Pancreas (tissue), 10 donors: ENCODE data around the gene ASAP2. TPM values are rescaled to one million over a fixed set of nuclear protein-coding genes. Genes with fewer than 3 reads are reported as not detected.

Experiments used
- ATAC-seq, 4 donors: fragments of 200-7000 bp; cut with Tn5 transposase; one replicate each; pipeline versions ENCODE4 v1.8.0 to v1.9.1; 2020; ENCODE audit warnings: mild to moderate bottlenecking in 4 of 4, moderate library complexity in 4 of 4
- DNase-seq, 6 donors: peaks; one replicate each; pipeline ENCODE4 v3.0.0-alpha.2; 2020
- FAIRE-seq: peaks from 2 replicates; lab custom pipeline; 2012; peaks lifted over from hg19 to GRCh38; lab: Jason Lieb, UNC
- H3K27ac ChIP-seq, 4 donors: fragments of 200-600 bp; sonication (generic); 1 replicate in 3 of 4; 2 replicates in 1 of 4; pipeline versions ENCODE4 v1.5.0 to v1.8.0; 2020
- H3K27me3 ChIP-seq, 4 donors: fragments of 200-600 bp; one replicate each; pipeline ENCODE4 v1.8.0; 2021
- H3K36me3 ChIP-seq, 3 donors: fragments of 200-600 bp; sonication (generic) in 1 of 3; one replicate each; pipeline versions ENCODE4 v1.5.0 to v1.8.0; 2020 to 2021
- H3K4me1 ChIP-seq, 3 donors: fragments of 200-600 bp; one replicate each; pipeline ENCODE4 v1.8.0; 2021
- H3K4me3 ChIP-seq, 4 donors: fragments of 200-600 bp; sonication (generic) in 2 of 4; one replicate each; pipeline versions ENCODE4 v1.5.0 to v1.8.0; 2020 to 2021
- H3K9me3 ChIP-seq, 4 donors: fragments of 200-600 bp; one replicate each; pipeline ENCODE4 v1.8.0; 2021
- WGBS, 2 donors: extraction: QIAGEN DNeasy Blood & Tissue Kit; methylation state at CpG; one replicate each; pipeline ENCODE4 v1.1.7; 2013; 5-methylcytosine and 5-hydroxymethylcytosine counted together
- intact Hi-C, 3 donors: fragments of 100-400 bp; cut with DNase I; formaldehyde crosslinking; loops; one replicate each; pipeline versions ENCODE4 v1.11.1 to v1.14.2; 2022
- polyA plus RNA-seq, 2 donors: library from polyadenylated mRNA; stranded (reverse); fragments of 200-250 nt; gene quantifications; one replicate each; pipeline ENCODE4 v1.2.3, GENCODE V29; 2013
- total RNA-seq, 6 donors: library from RNA; stranded (reverse); fragmentation: NEBNext Ultra II Directional in 4 of 6; extraction: Animal tissue kit (Norgen Biotek cat#: 25700) in 4 of 6; gene quantifications; one replicate each; pipeline versions ENCODE4 v1.2.1 to v1.2.4, GENCODE V29; 2021 to 2023
- TF ChIP-seq, protein P1 (sequence below), 4 donors: fragments of 200-600 bp; sonication (generic) in 3 of 4; IDR thresholded peaks; one replicate each; pipeline versions ENCODE4 v1.5.0 to v1.8.0; 2021; ENCODE audit warnings: antibody characterized with exemption in 4 of 4
- donor health status: healthy with polysubstance abuse.
- donor health status: DM: no; HTN: no; CAD: no; lungs with moderate emphysema.
- donor health status: DM: no; HTN: no; CAD: no.
- donor health status: control.
- donor health status: control.
- donor health status: Bipolar disorder and iron deficiency.
- donor health status: DM: yes; HTN: yes; CAD: no.
- donor health status: DM: no; HTN: no; CAD: no.
- donor health status: DM: no; HTN: no; CAD: no.
- donor health status: DM: yes; HTN: yes; CAD: no.

Gene ASAP2
- total and polyA plus RNA-seq, 8 donors, result 5.8 to 17.7 (median 7.3) TPM

DNA sequence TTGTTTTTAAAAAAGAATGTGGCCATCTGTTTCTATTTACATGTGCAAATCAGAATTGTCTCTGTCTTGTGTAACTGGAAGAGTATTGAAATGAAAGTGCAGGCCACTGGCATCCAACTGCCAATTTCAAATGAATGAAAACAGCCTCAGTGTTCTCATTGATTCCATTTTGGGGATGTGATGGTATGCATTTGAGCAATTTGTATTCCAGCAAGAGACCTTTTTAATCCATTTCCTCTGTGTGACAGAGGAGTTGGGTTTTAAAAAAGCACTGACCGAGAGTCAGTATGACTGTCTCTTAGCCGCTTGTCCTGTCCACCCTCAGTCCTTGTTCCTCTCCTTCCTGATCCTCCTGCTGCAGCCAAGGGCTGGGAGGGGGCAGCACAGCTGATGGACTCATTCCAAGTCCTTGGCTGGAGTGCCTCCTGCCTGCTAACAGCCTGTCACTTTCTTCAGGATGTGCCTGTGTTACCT lies 50.0 kb downstream of the ASAP2 start:
- H3K9me3 ChIP-seq, result no peaks in the 10 kb centered on the region
- intact Hi-C loops, result no loop called here
- H3K27me3 ChIP-seq, result no peaks in the 10 kb centered on the region
- FAIRE-seq (no peak), ATAC-seq (no peak), DNase-seq (no peak)
- WGBS, 2 donors, result 51 to 55% methylated on average over 2 of the region's 2 CpGs
- peaks cover 0 to 5% (median 0%) of the 10 kb centered on the region in 3 donors for H3K4me1 ChIP-seq
- no peak overlapping the region for H3K27ac ChIP-seq
- no peaks in the 10 kb centered on the region for H3K36me3 ChIP-seq
- TF ChIP-seq, protein P1, sequence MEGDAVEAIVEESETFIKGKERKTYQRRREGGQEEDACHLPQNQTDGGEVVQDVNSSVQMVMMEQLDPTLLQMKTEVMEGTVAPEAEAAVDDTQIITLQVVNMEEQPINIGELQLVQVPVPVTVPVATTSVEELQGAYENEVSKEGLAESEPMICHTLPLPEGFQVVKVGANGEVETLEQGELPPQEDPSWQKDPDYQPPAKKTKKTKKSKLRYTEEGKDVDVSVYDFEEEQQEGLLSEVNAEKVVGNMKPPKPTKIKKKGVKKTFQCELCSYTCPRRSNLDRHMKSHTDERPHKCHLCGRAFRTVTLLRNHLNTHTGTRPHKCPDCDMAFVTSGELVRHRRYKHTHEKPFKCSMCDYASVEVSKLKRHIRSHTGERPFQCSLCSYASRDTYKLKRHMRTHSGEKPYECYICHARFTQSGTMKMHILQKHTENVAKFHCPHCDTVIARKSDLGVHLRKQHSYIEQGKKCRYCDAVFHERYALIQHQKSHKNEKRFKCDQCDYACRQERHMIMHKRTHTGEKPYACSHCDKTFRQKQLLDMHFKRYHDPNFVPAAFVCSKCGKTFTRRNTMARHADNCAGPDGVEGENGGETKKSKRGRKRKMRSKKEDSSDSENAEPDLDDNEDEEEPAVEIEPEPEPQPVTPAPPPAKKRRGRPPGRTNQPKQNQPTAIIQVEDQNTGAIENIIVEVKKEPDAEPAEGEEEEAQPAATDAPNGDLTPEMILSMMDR (IDR thresholded peaks at IDR 0.05), result no peak
- H3K4me3 ChIP-seq, result no peak overlapping the region

DNA sequence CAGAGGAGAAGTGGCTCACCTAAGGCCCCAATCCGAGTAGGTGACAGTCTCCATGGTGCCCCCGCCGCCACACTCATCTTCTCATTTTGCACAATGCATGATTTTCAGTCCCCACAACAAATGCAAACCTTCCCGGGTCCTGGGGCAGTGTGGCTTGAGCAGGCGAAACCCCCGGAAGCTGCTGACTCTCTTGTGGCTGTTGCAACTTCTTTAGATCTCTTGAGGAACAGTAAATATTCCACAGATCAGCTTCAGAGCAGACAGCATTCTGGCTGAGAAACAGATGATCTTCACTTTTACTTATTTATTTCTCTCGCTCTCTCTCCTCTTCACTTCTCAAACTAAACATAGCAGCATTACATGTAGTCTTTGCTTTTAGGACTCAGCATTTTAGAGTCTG lies 51.9 kb downstream of the ASAP2 start:
- DNase-seq, result no peak
- Histone ChIP-seq H3K36me3 (no peaks in the 10 kb centered on the region), H3K4me1 (peaks cover 0 to 5% (median 0%) of the 10 kb centered on the region in 3 donors), H3K9me3 (no peaks in the 10 kb centered on the region), H3K4me3 (no peak overlapping the region), H3K27me3 (no peaks in the 10 kb centered on the region), H3K27ac (no peak overlapping the region)
- intact Hi-C loops, result no loop called here
- WGBS, 2 donors, result 86 to 87% methylated on average over 7 of the region's 7 CpGs
- TF ChIP-seq, protein P1 (IDR thresholded peaks at IDR 0.05), result no peak
- FAIRE-seq, result no peak
- no peak for ATAC-seq

DNA sequence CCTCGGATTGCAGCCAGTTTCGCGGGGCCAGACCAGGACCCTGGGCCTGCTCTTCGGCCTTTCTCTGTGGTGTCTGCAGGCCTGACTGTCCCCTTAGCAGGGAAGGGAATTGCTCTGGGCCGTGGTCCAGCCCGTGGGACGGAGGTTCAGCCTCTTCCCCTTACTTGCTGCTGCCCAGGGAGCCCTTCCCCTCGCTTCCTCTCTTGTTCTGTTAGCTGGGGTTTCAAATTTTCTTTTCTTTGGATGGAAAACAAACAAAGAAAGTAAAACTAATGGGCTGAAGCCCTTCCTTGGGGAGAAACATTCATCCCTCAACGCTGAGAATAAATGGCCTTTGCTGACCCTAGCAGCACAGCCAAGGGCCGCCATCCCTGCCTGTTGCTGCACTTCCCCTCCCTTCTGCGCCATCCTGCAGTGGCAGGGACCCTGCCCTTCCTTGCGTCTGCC lies 52.4 kb downstream of the ASAP2 start:
- intact Hi-C loops, result no loop called here
- TF ChIP-seq, protein P1 (IDR thresholded peaks at IDR 0.05), result no peak
- ATAC-seq (peak in 1 of 4 donors; percentile 31), FAIRE-seq (no peak), DNase-seq (no peak)
- Histone ChIP-seq H3K27me3 (no peaks in the 10 kb centered on the region), H3K36me3 (no peaks in the 10 kb centered on the region), H3K4me3 (no peak overlapping the region), H3K9me3 (no peaks in the 10 kb centered on the region), H3K27ac (peak overlapping the region in 1 of 4 donors; percentile 14), H3K4me1 (peaks cover 0 to 5% (median 0%) of the 10 kb centered on the region in 3 donors)
- WGBS, 2 donors, result 78 to 80% methylated on average over 12 of the region's 12 CpGs

DNA sequence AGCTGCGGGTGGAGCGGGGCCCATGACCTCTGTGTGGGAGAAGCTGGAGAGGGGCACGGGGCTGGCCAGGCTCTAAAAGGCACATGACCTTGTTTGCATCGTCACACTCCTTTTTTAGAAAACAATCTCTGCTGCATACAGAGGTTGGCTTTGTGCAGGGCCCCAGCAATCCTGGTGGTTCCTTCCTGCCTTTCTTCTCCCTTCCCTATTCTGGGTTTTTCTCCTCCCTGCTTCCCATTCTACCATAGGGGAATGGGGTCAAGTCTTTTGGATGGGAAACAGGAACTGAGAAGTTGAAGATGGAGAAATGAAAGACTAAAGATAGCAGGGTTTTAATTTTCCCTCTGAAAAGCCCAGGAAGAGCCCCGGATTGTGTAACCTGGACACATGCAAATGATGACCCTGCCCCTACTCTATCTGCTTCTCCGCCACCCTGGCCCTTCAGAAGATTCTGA lies 53.9 kb downstream of the ASAP2 start:
- FAIRE-seq (no peak), DNase-seq (no peak), ATAC-seq (peak in 2 of 4 donors; percentile 22 to 30)
- peak overlapping the region in 1 of 4 donors; percentile 22 for H3K27ac ChIP-seq
- 83 to 86% methylated on average over 6 of the region's 6 CpGs for WGBS, 2 donors
- H3K36me3 ChIP-seq, result no peaks in the 10 kb centered on the region
- no peaks in the 10 kb centered on the region for H3K9me3 ChIP-seq
- peaks cover 0 to 5% (median 0%) of the 10 kb centered on the region in 3 donors for H3K4me1 ChIP-seq
- TF ChIP-seq, protein P1 (IDR thresholded peaks at IDR 0.05), result no peak
- no peaks in the 10 kb centered on the region for H3K27me3 ChIP-seq
- intact Hi-C loops, result no loop called here
- no peak overlapping the region for H3K4me3 ChIP-seq

DNA sequence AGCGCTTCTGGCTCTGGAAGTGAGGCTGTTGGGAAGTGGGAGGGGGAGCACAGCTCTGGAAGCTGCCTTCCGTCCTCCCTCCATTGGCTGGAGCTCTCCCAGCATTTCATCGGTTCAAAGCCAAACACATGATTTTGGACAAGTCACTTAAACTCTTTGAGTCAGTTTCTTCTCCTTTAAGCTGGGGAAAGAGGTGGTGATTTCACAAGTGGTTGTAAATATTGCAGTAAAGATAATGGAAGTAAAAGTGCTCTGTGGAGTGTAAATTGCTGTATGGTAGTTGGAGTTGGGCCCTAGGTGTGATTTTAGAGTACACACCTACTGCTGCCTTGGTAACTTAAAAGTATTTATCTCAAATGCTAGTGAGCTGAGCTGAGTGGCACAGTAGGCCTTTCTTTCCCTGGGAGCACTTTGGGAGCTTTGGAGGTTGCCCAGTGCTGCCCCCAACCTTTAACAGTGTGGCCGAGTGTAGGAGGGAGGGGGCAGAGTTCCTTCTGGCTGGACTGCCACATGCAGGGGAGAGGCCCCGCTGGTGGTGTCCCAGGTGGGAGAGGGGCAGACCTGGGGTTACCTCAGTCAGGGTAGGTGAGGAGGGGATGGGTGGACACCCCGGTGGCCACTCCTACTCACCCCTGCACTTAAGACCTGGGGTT lies 54.7 kb downstream of the ASAP2 start:
- H3K27ac ChIP-seq, result peak overlapping the region in 1 of 4 donors; percentile 22
- peak in 3 of 4 donors; percentile 27 to 50 (median 45) for ATAC-seq
- no peaks in the 10 kb centered on the region for H3K36me3 ChIP-seq
- 61 to 73% methylated on average over 6 of the region's 6 CpGs for WGBS, 2 donors
- DNase-seq, result no peak
- FAIRE-seq, result no peak
- no peak overlapping the region for H3K4me3 ChIP-seq
- intact Hi-C loops, result no loop called here
- H3K27me3 ChIP-seq, result no peaks in the 10 kb centered on the region
- TF ChIP-seq, protein P1 (IDR thresholded peaks at IDR 0.05), result no peak
- H3K4me1 ChIP-seq, result peaks cover 0 to 5% (median 0%) of the 10 kb centered on the region in 3 donors
- H3K9me3 ChIP-seq, result no peaks in the 10 kb centered on the region
